ENCODE data around the gene GPR153.

Gene GPR153

GRCh38 chr1:6287029-6287428 is 26.1 kb upstream of the GPR153 start:
- no peak for DNase-seq (ENCODE audit: low read depth)

- DNase-seq (ENCODE audit: low read depth), result no peak
These were observed 25.4 kb upstream of the GPR153 start for GRCh38 chr1:6286266-6286665.

- no peak for DNase-seq (ENCODE audit: low read depth)
These were observed 24.4 kb upstream of the GPR153 start for GRCh38 chr1:6285336-6285735.

GRCh38 chr1:6282577-6283270 is 21.8 kb upstream of the GPR153 start:
- no peak for DNase-seq (ENCODE audit: low read depth)

GRCh38 chr1:6281511-6282402 is 20.9 kb upstream of the GPR153 start:
- no peak for DNase-seq (ENCODE audit: low read depth)

GRCh38 chr1:6280761-6281451 is 20.0 kb upstream of the GPR153 start:
- no peak for DNase-seq (ENCODE audit: low read depth)

GRCh38 chr1:6279613-6280383 is 18.9 kb upstream of the GPR153 start:
- no peak for DNase-seq (ENCODE audit: low read depth)

GRCh38 chr1:6279066-6279465 is 18.2 kb upstream of the GPR153 start:
- DNase-seq (ENCODE audit: low read depth), result no peak

GRCh38 chr1:6278263-6278662 is 17.4 kb upstream of the GPR153 start:
- no peak for DNase-seq (ENCODE audit: low read depth)

- DNase-seq (ENCODE audit: low read depth), result no peak
These were observed 16.1 kb upstream of the GPR153 start for GRCh38 chr1:6276811-6277555.

- DNase-seq (ENCODE audit: low read depth), result no peak
These were observed 15.2 kb upstream of the GPR153 start for GRCh38 chr1:6275826-6276782.

GRCh38 chr1:6274622-6275139 is 13.8 kb upstream of the GPR153 start:
- no peak for DNase-seq (ENCODE audit: low read depth)

GRCh38 chr1:6274102-6274501 is 13.2 kb upstream of the GPR153 start:
- DNase-seq (ENCODE audit: low read depth), result no peak

- DNase-seq (ENCODE audit: low read depth), result no peak
These were observed 12.5 kb upstream of the GPR153 start for GRCh38 chr1:6273380-6273891.

- DNase-seq (ENCODE audit: low read depth), result no peak
These were observed 12.0 kb upstream of the GPR153 start for GRCh38 chr1:6272868-6273267.

- DNase-seq (ENCODE audit: low read depth), result no peak
These were observed 11.6 kb upstream of the GPR153 start for GRCh38 chr1:6272452-6272851.

GRCh38 chr1:6271554-6271953 is 10.7 kb upstream of the GPR153 start:
- DNase-seq (ENCODE audit: low read depth), result no peak

- DNase-seq (ENCODE audit: low read depth), result no peak
These were observed 10.1 kb upstream of the GPR153 start for GRCh38 chr1:6271006-6271405.

- no peak for DNase-seq (ENCODE audit: low read depth)
These were observed 9.5 kb upstream of the GPR153 start for GRCh38 chr1:6270401-6270800.

Data from T follicular helper cell (primary cell).